Right renal pelvis (tissue), 4 donors: ENCODE results near the gene POMT2. TPM values are rescaled to one million over a fixed set of nuclear protein-coding genes. Genes with fewer than 3 reads are reported as not detected.
"Not testable (repeated sequence)": the region's sequence is repeated elsewhere in the genome, so short reads cannot be mapped to it uniquely, and the experiment has no call there.

Source experiments
- DNase-seq, 4 donors: peaks; one replicate each; pipeline ENCODE4 v3.0.0-alpha.2; 2013; ENCODE audit warnings: low read depth in 4 of 4, low spot score in 3 of 4, missing footprints in 1 of 4
- polyA plus RNA-seq, 4 donors: library from polyadenylated mRNA; unstranded; fragments of 120-200 nt; gene quantifications; one replicate each; pipeline ENCODE4 v1.2.1, GENCODE V29; 2013; ENCODE audit not compliant: insufficient read length in 4 of 4

Gene POMT2
- polyA plus RNA-seq, 4 donors = 40.7 to 50.5 (median 44.6) TPM

- no peak for DNase-seq
Observed at GRCh38 chr14:77324816-77325745, 4.4 kb upstream of the POMT2 start.

GRCh38 chr14:77324289-77324688, 3.6 kb upstream of the POMT2 start:
- DNase-seq = no peak

DNA sequence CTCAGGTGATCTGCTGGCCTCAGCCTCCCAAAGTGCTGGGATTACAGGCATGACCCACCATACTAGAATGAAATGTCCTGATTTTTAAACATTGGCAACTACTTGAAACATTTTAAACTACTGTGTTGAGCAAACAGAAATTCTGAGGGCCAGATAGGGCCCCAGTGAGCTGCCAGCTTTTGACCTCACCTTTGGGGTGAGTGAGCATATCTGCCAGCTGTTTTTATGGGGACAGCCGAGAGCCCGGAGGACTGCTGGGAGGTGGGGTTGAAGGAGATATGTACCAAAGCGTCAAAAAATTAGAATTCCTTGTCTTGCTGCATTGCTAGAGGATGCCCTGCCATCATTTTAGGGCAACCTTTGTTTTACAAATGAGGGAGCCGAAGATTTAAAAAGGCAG, 2.9 kb upstream of the POMT2 start:
- no peak for DNase-seq

DNA sequence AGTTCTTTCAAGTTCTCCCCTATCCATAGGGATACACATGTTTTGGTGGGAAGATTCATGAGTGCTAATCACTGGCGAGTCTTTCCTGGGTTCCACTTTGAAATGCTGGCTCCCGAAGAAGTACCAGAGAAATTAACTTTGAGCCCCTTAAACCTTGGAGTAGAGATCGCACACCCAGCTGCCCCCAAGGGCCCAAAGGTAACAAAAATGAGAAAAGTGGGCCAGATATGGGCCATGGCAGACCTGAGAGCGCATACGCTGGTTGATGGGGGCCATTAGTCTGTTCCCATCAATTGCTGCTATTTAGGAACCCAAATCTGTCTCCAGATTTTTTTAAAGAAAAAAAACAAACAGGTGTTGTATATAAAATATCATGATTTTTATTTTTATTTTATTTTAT, 2.3 kb upstream of the POMT2 start:
- no peak for DNase-seq

- DNase-seq = no peak
Observed at GRCh38 chr14:77322250-77322902, 1.7 kb upstream of the POMT2 start.

GRCh38 chr14:77319422-77319821, 1.3 kb downstream of the POMT2 start:
- no peak for DNase-seq

DNA sequence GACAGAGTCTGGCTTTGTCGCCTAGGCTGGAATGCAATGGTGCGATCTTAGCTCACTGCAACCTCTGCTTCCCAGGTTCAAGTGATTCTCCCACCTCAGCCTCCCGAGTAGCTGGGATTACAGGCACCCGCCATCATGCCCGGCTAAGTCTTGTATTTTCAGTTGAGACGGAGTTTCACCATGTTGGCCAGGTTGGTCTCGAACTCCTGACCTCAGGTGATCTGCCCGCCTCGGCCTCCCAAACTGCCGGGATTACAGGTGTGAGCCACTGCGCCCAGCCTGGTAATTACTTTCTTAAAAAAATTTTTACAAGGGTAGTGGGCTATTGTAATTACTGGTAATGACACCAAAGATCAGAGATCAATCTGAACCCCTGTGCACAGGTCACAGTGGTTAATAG, 1.9 kb downstream of the POMT2 start:
- DNase-seq = not testable (repeated sequence)

DNA sequence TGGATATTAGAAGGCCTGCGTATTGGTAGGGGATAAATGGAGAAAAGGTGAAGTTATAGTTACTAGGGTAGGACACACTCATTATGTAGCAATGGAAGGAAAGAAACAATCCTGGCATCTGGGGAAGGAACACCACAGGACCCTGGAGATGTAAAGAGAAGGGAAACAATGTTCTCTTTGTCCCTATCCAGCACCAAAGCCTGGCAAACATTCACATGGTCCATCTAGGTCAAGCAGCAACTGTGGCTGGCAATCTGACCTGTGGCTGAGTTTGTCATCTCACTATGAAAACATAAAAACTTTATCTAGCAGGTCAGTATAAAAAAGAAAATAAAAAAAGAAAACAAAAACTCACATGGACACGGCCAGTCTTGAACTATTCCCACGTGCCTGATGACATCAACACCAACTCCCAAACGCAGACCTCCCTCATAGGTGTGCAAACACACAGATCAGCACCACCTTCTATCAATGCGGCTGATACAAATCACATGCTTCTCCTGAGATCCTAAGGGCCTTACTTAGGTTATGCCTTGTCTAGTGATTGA, 2.6 kb downstream of the POMT2 start:
- DNase-seq = no peak

- no peak for DNase-seq
Observed at GRCh38 chr14:77316872-77317301, 3.8 kb downstream of the POMT2 start.

GRCh38 chr14:77316195-77316505, 4.5 kb downstream of the POMT2 start:
- DNase-seq = no peak

GRCh38 chr14:77314539-77315457, 5.9 kb downstream of the POMT2 start:
- no peak for DNase-seq

- DNase-seq = peak in 1 of 4 donors; percentile 42
Observed at GRCh38 chr14:77314043-77314442, 6.6 kb downstream of the POMT2 start.

GRCh38 chr14:77313371-77313770, 7.3 kb downstream of the POMT2 start:
- DNase-seq = no peak

DNA sequence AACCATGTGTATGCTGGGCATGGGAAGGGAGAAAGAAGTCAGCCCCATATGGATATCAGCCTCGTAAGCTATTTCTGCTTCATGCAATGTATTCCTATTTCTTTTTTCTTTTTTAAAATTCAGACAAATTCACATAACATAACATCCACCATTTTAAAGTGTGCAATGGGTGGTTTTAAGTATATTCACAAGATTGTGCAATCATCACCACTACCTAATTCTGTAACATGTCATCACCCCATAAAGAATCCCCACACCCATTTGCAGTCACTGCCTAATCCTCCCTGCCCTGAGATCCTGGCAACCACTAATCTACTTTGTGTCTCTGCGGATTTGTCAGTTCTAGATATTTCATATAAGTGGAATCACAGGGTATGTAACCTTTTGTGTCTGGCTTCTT, 9.5 kb downstream of the POMT2 start:
- DNase-seq = no peak

DNA sequence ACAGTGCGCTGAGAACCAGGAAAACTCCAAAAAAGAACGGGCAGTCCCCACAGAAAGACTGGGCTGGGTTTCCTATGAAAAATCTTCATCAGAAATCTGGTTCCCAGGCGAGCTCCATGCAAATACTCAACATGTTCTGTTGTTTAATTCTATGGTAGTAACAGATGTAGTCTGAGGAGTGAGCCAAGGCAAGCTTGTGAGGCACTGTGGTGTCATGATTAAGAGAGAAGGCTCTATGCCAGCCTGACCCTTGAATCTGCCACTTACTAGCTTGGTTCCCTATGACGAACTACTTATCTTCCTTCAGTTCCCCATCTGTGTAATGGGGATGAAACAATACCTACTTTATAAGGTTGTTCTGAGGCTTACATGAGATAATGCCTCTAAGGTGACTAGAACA, 10.7 kb downstream of the POMT2 start:
- no peak for DNase-seq

GRCh38 chr14:77309131-77309530, 11.6 kb downstream of the POMT2 start:
- DNase-seq = no peak

- DNase-seq = no peak
Observed at GRCh38 chr14:77306851-77307496, 13.7 kb downstream of the POMT2 start.

DNA sequence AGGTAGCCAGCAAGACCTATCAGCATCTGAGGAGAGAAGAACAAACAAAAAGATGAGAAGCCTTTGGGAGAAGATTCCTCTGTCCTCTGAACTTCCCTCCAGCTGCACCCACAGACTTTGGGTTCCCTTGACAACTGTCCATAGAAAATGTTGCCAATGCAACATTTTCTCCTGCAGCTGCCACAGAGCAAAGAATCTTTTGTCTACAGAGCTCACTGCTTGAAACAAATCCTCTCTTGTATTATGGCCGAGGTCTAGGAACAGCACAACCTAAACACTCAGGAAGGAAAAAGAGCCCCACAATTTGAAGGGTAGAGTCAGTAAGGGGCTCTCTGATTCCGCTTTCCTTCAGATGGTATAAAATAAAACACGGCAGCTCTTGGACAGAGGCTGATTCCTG, 14.3 kb downstream of the POMT2 start:
- DNase-seq = no peak

GRCh38 chr14:77305696-77306095, 15.0 kb downstream of the POMT2 start:
- DNase-seq = no peak

DNA sequence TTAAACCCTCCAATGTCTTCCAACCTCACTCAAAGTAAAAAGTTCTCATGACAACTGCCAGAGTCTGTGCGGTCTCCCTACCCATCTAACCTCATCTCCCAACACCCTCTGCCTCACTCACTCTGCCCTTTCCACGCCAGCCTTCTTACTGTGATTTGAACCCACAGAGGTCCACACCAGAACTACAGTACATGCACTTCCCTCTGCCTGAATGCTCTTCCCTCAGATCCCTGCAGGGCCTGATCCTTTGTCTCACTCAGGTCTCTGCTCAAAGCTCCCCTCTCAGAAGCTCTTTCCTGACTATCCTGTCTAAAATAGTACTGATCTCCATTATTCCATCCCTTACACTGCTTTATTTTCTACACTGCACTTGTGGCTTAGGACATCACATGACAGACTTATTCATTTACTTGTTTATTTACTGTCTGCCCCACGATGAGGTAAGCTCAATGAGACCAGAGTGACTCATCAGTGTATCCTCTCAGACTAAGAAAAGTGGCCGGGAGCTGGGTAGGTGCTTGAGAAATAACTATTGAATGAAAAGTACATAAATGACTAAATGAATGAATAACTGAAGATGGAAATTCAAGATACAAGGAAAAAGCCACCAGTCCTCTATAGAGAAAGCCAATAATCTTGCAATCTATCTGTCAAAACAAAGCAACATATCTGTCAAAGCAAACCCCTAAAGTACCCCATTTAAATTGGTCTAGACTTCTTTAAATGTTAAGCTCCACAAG, 17.1 kb downstream of the POMT2 start:
- no peak for DNase-seq
